H7 (cell line): ENCODE results near the gene SLC12A3. TPM values are rescaled to one million over a fixed set of nuclear protein-coding genes. Genes with fewer than 3 reads are reported as not detected.
A peak's percentile ranks its signal among the peaks of the same experiment; 100 is the strongest.

Source experiments
- DNase-seq: peaks from one replicate; pipeline ENCODE4 v3.0.0; 2012
- H3K27me3 ChIP-seq: 2 replicates; pipeline ENCODE4 v1.6.0; 2011; ENCODE audit warnings: mild to moderate bottlenecking, low read length; ENCODE audit not compliant: control insufficient read depth, insufficient read depth
- H3K36me3 ChIP-seq: replicated peaks from 2 replicates; pipeline ENCODE4 v1.5.1; 2011; ENCODE audit warnings: low read length; ENCODE audit not compliant: control insufficient read depth, insufficient read depth
- H3K4me3 ChIP-seq: 2 replicates; pipeline ENCODE4 v1.5.1; 2011; ENCODE audit warnings: low read depth, mild to moderate bottlenecking, control low read depth, low read length, moderate library complexity; ENCODE audit not compliant: insufficient read depth
- total RNA-seq: library from RNA; depleted of rRNA; stranded (reverse); fragments of >200 nt; shearing (Covaris generic); gene quantifications from 2 replicates; pipeline ENCODE4 v1.2.3, GENCODE V29; 2014

The SLC12A3 gene
- total RNA-seq, 1 experiment from 2014 or later = not detected

GRCh38 chr16:56838622-56839337 lies 26.2 kb upstream of the SLC12A3 start:
- DNase-seq = no peak
- H3K27me3 ChIP-seq = no peaks in the 10 kb centered on the region
- peaks cover 30% of the 10 kb centered on the region for H3K36me3 ChIP-seq
- H3K4me3 ChIP-seq = no peak overlapping the region

- Histone ChIP-seq H3K27me3 (no peaks in the 10 kb centered on the region), H3K36me3 (peaks cover 41% of the 10 kb centered on the region), H3K4me3 (no peak overlapping the region)
- DNase-seq = no peak
These were observed 23.8 kb upstream of the SLC12A3 start for GRCh38 chr16:56841233-56841632.

- no peak overlapping the region for H3K4me3 ChIP-seq
- no peaks in the 10 kb centered on the region for H3K27me3 ChIP-seq
- DNase-seq = no peak
- peaks cover 40% of the 10 kb centered on the region for H3K36me3 ChIP-seq
These were observed 23.3 kb upstream of the SLC12A3 start for GRCh38 chr16:56841659-56842058.

- Histone ChIP-seq H3K36me3 (peaks cover 38% of the 10 kb centered on the region), H3K27me3 (no peaks in the 10 kb centered on the region)
These were observed 22.9 kb upstream of the SLC12A3 start for GRCh38 chr16:56842133-56842532.

GRCh38 chr16:56844056-56844455 lies 21.0 kb upstream of the SLC12A3 start:
- no peak overlapping the region for H3K4me3 ChIP-seq
- H3K36me3 ChIP-seq = peaks cover 31% of the 10 kb centered on the region
- no peaks in the 10 kb centered on the region for H3K27me3 ChIP-seq
- DNase-seq = no peak

More at GRCh38 chr16:56842133-56842532, 22.9 kb upstream of the SLC12A3 start:
- no peak overlapping the region for H3K4me3 ChIP-seq
- no peak for DNase-seq

GRCh38 chr16:56847173-56847910 lies 17.7 kb upstream of the SLC12A3 start:
- Histone ChIP-seq H3K36me3 (peaks cover 18% of the 10 kb centered on the region), H3K27me3 (no peaks in the 10 kb centered on the region), H3K4me3 (no peak overlapping the region)
- DNase-seq = no peak

GRCh38 chr16:56848029-56848936 lies 16.7 kb upstream of the SLC12A3 start:
- H3K4me3 ChIP-seq = no peak overlapping the region
- DNase-seq = no peak
- no peaks in the 10 kb centered on the region for H3K27me3 ChIP-seq
- H3K36me3 ChIP-seq = peaks cover 16% of the 10 kb centered on the region

GRCh38 chr16:56848955-56849689 lies 15.9 kb upstream of the SLC12A3 start:
- H3K27me3 ChIP-seq = no peaks in the 10 kb centered on the region
- H3K36me3 ChIP-seq = peaks cover 11% of the 10 kb centered on the region
- H3K4me3 ChIP-seq = no peak overlapping the region
- no peak for DNase-seq

- Histone ChIP-seq H3K27me3 (no peaks in the 10 kb centered on the region), H3K36me3 (peaks cover 6% of the 10 kb centered on the region), H3K4me3 (no peak overlapping the region)
- DNase-seq = no peak
These were observed 15.0 kb upstream of the SLC12A3 start for GRCh38 chr16:56849690-56850680.

- no peak overlapping the region for H3K4me3 ChIP-seq
- H3K36me3 ChIP-seq = no peaks in the 10 kb centered on the region
- peak; percentile 72 for DNase-seq
- no peaks in the 10 kb centered on the region for H3K27me3 ChIP-seq
These were observed 13.2 kb upstream of the SLC12A3 start for GRCh38 chr16:56851671-56852400.

- no peak for DNase-seq
- Histone ChIP-seq H3K4me3 (no peak overlapping the region), H3K27me3 (no peaks in the 10 kb centered on the region), H3K36me3 (no peaks in the 10 kb centered on the region)
These were observed 12.6 kb upstream of the SLC12A3 start for GRCh38 chr16:56852401-56852730.

- Histone ChIP-seq H3K27me3 (no peaks in the 10 kb centered on the region), H3K36me3 (no peaks in the 10 kb centered on the region), H3K4me3 (no peak overlapping the region)
- no peak for DNase-seq
These were observed 12.0 kb upstream of the SLC12A3 start for GRCh38 chr16:56852968-56853367.

GRCh38 chr16:56855201-56855600 lies 9.8 kb upstream of the SLC12A3 start:
- no peaks in the 10 kb centered on the region for H3K36me3 ChIP-seq
- no peak for DNase-seq
- no peak overlapping the region for H3K4me3 ChIP-seq
- no peaks in the 10 kb centered on the region for H3K27me3 ChIP-seq
